Endothelial cell of hepatic sinusoid (primary cell): ENCODE measurements around the gene VEGFA.

ENCODE experiments used
- in situ Hi-C: cut with HindIII; loops from 2 replicates; pipeline ENCODE4 v1.10.0; 2017; ENCODE audit warnings: low sequenced_read_pairs

VEGFA gene

DNA sequence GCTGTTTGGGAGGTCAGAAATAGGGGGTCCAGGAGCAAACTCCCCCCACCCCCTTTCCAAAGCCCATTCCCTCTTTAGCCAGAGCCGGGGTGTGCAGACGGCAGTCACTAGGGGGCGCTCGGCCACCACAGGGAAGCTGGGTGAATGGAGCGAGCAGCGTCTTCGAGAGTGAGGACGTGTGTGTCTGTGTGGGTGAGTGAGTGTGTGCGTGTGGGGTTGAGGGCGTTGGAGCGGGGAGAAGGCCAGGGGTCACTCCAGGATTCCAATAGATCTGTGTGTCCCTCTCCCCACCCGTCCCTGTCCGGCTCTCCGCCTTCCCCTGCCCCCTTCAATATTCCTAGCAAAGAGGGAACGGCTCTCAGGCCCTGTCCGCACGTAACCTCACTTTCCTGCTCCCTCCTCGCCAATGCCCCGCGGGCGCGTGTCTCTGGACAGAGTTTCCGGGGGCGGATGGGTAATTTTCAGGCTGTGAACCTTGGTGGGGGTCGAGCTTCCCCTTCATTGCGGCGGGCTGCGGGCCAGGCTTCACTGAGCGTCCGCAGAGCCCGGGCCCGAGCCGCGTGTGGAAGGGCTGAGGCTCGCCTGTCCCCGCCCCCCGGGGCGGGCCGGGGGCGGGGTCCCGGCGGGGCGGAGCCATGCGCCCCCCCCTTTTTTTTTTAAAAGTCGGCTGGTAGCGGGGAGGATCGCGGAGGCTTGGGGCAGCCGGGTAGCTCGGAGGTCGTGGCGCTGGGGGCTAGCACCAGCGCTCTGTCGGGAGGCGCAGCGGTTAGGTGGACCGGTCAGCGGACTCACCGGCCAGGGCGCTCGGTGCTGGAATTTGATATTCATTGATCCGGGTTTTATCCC lies at the start of gene VEGFA:
TSS of gene VEGFA (plus strand) at position 686 of the 846 bp plus-strand sequence.
- in situ Hi-C loops: no loop called here

DNA sequence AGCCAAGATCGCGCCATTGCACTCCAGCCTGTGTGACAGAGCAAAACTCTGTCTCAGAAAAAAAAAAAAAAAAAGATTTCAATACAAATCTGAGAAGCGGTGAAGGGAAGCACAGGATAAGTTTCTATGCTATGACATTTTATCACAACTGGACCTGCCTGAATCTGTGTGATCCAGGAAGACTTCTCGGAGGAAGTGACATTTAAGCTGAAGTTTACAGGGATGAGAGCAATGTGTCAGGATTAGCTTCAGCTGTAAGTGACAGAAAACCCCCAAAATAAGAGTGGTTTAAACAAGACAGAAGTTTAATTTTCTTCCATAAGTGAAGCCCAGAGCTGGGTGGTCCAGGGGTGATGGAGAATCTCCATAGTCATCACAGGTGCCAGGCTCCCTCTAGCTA lies 49.0 kb upstream of the VEGFA start:
- in situ Hi-C loops: no loop called here

DNA sequence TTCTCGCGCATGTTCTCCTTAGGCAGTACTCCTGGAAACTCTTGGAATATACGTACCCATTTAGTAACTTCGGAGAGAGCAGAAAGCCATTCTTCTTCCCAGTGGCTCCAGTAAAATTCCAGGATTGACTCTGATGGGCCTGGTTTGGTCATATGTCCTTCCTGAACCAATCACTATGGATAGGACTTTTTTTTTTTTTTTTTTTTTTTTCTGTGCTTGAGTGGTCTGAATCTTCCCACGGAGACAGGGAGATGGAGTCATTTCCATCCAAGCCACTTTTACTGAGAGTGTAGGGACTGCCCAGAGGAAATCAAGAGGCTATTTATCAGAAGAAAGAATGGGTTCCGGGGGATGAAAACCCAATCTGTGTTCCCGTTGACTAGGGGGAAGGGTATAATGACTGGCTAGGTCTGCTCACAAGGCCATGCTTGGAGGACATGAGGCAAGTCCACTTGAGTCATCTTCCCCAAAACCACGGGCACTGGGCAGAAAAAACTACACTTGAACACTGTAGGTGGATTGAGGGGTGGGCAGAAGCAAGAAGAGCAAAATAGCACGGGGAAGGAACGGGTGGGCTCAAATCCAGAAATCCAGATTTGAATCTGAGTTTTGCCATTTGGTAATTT lies 47.0 kb upstream of the VEGFA start:
- in situ Hi-C loops: no loop called here

DNA sequence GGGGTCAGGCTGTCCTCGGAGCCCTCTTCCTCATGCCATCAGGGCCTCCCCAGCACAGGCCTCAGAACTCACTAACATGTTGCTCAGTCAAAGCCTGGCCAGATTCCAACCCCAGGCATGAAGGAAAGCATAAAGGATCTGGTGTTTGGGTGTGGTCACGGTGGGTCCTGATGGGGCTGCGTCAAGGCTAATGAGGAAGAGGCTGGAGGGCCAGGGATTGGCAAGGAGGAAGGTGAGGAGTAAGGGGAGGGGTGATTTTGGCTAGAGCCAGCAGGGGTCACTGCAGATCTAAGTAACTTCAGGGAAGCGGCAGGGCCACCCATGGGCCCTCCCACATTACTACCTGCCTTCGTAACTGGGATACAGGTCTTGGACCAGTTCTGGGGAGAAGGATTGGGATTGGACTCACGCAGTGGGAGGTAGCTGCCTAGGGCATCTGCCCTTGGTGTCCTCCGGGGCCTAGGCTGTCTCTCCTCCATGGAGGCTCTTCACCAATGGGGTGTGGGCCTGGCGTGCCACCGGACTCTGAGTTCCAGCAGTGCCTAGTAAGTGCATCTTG lies 46.2 kb upstream of the VEGFA start:
- in situ Hi-C loops: no loop called here

DNA sequence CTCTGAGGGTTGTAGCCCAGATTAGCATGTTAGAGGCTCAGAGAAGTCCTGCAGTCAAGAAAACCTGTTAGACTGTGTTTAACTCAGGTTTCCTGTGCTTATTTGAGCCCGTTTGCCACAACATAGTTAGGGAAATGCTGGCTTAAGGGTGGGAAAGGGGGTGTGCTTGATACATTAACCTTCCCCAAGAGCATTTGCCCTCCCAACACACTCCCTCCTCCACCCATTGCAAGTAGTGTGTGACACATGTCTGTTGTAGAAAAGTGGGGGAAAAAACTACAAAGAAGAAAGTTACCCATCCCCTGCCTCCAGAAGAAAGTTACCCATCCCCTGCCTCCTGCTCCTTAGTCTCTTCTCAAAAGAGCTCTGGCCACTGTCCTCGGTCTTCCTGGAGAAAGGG lies 45.7 kb upstream of the VEGFA start:
- in situ Hi-C loops: no loop called here

DNA sequence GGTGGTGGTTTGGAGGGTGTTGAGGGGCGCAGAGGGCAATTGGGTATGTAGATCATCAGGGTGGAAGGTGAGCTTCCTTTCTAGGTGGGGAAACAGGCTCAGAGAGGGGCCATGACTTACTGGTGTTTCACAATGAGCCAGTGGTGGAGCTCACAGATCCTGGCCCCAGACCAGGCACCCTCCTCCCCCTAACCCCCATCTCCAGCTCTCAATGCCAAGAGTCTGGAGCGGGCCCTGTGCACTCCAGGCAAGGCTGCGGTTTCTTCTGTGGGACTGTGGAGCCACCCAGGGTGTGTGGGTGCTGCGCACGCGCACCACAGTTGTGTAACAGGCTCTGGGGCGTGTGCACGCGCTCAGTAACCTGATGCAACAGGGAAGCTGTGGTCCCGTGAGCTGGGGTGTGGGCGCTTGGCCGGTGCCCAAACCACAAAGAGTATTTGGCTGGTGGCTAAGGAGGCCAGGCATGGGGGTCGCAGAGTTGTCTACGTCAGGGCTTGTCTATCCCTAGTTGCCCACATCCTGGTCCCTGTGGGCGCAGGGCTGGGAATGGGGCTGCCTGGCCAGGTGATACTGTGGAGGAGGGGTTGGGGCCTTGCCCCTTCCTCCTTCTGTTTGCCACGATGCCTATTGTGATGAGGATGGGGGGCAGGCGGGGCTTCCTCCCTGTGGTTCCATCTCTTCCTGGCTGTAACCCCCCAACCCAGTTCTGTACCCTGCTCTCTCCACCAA lies 44.9 kb upstream of the VEGFA start:
- in situ Hi-C loops: no loop called here

DNA sequence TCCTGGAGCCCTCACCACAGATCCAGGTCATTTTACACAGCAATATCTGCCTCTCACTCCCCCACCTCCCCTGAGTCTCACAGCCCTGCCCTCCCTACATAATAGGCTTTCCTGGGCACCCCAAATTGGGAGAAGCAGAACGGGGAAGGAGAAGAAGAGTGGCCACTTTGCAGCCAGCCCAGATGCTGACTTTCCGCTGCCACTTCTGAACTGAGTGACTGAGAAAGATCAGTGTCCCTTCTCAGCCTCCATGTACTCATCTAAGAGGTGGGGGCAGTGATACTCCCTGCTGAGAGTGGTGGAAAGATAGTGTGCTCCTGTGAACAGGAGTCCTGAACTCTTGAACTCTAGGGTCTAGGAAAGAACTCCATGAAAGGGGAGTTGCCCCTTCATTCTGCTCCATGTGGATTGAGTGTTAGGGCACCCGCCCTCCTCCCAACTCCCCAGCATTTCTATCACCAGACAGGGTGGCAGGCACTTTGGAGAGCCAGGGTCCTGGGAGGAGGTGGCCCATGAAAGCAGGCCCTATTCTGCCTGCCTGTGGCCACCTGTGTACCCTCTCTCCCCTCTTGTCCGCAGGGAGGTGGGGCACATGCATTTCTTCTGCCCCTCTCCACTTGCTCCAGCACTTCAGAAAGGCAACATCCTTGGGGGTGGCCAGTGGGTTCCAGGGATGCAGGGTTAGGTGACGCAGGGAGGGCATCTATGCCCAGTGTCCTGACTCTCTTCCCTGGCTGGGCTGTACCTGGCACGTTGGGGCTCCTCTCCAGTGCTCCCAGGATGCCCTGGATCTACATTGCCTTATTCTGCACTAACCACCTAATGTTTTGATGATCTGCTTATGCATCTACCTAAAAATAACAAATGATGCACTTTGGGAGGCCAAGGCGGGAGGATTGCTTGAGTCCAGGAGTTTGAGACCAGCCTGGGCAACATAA lies 44.1 kb upstream of the VEGFA start:
- in situ Hi-C loops: no loop called here

DNA sequence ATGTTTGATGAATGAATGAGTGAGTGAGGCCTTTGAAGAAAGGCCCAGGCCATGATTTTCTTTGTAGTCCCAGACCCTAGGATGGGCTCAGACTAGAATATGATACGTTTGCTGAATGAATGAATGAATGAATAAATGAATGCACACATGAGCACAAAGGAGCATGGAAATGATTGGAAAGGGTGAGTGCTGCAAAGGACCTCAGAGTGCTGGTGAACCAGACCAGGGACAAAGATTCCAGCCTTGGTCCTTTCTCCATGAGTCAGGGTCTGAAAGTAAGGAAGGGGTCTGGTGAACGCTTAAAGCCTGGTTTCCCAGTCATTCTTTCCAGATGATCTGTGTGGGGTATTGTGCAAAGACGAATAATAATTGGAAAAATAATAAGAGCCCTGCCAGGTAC lies 42.4 kb upstream of the VEGFA start:
- in situ Hi-C loops: no loop called here

DNA sequence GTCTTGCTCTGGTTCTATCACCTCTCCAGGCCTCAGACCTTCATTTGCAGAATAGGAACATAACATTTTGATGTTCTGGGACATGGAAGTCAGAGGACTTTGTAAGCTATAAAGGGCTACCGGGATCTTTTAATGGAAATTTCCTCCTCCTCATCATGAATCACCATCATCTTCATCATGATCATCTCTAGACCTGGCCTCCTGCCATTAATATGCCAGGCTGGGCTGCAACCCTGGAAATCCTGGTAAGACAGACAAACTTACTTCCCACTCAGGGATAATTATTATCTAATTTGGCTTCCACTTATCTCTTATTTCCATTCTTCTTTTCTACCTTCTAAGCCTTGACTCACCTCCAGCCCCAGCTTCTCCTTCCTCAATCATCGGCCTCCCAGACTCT lies 41.4 kb upstream of the VEGFA start:
- in situ Hi-C loops: no loop called here

DNA sequence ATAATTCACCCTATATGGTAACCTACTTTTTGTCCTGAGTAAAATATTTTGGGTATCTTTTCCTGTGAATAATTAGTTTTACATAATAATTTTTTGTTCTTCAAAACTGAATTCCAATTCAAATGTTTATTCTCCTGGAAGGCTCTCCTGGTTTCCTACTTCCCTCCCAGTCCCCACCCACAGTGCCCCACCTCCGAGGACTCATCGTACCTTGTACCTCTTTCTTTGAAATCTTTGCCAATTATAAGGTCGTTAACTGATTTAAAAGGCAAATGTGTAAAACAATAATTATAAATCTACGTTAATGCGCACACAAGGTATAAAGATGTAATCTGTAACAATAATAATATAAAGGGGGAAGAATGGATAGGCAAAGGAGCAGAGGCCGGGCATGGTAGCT lies 40.5 kb upstream of the VEGFA start:
- in situ Hi-C loops: no loop called here

DNA sequence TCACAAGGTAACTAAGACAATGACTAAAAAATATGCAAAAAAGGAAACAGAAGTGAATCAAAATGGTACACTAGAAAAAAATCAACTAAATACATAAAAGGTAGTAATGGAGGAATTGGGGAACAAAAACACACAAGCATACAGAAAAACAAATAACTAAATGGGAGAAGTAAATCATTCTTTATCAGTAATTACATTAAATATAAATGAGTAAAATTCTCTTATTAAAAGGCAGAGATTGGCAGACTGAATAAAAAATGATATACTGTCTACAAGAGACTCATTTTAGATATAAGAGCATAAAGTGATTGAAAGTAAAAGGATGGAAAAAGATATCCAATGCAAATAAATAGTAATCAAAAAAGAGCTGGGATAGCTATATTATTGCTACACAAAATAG lies 39.4 kb upstream of the VEGFA start:
- in situ Hi-C loops: loop anchor here (5.0 kb wide), 1 partner anchor 87 kb away; no protein-coding TSS in a partner anchor

DNA sequence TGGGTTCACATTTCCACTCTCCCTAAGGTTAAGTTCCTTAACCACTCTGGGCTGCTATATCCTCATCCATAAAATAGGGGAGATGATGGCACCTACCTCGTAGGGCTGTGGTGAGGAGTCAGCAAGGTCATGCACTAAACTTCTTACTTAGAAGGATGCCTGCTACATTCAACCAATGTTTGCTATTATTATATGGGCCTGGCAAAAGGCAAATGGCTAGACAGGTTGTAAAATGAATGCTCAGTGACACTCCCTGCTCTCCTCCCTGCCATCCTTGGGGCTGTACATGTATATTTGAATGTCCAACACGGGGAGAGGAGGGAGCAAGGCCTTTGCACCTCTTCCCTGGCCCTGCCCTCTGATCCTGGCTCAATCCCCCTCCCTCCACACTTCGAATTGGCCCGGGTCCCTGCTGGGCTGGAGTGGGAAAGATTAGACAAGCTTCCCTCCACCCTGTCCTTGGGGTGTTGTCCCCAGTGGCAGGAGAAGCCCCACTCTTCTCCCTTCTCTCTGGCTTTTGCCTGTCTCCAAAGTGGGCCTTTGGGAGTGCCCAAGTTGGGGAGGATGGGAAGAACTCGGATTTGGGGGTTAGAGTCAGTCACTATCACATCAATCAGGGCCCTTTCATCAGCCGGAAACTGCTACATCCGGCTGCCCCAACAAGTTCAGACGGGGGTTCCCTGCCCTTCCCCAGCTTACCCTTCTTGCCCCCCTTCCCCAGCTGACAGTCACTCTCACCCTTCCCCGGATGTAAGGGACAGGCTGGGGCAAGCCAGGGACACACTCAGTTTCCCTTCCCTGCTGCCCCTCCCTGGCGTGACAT lies 36.3 kb upstream of the VEGFA start:
- in situ Hi-C loops: loop anchor here (5.0 kb wide), 1 partner anchor 84 kb away; no protein-coding TSS in a partner anchor

DNA sequence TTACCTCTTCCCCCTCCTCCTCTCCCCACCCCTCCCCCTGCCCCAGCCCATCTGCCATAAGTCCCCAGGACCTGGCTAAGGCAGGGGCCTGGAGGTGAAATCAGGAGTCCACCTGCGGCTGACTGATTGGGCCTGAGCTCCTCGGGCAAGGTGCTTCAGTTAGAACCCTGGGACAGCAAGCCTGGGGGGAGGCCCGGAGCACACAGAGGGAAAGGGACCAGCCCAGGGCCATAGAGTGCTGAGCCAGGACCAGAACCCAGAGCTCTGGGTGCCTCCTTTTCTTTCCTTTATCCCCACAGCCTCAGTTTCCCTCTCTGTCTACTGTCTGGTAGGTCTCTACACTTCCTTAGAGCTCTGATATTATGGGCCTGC lies 35.7 kb upstream of the VEGFA start:
- in situ Hi-C loops: loop anchor here (5.0 kb wide), 1 partner anchor 83 kb away; no protein-coding TSS in a partner anchor

DNA sequence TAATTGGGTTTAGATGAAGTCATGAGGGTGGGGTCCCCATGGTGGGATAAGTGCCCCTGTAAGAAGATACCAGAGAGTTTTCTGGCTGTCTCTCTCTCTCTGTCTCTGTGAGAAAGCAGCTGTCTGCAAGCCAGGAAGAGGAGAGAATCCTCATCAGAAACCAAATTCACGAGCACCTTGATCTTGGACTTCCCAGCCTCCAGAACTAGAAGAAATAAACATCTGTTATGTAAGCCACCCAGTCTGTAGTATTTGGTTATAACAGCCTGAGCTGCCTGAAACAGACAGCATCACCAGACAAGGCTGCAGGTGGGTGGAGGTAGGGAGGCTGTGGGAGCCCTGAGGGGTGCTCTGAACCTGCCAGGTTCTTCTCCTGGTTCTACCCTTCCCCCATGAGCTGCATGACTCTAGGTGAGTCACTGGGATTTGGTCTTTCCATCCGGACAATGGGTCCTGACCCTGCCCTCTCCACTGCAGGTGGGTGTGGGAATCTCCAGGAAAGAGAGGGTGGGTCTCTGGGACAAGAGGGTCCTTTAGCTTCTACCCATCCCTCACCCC lies 34.3 kb upstream of the VEGFA start:
- in situ Hi-C loops: no loop called here

DNA sequence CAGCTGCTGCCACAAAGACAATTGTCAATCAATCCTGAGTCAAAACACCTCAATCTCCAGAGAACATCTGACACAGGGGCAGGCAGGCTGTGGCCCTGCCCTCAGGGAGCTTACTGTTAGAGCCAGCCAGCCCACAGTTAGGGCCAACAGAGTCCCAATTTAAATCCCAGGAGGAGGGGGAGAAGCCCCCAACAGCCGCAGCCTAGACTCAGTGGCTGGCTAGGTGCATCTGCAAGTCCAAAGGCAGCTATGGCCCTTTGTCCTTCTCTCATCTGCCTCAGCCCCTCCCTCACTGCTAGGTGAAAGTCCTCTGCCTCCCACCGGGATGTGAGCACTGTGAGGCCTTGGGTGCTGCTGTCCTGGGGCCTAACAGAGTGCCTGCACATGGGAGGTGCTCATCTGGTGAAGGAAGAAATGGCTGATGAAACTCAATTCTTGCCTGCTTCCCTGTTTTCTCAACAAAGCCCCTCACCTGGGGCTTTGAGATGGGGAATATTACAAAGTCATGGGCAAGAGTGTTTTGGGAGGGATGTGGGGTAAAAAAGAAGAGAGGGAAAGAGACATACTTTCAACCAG lies 33.7 kb upstream of the VEGFA start:
- in situ Hi-C loops: no loop called here

DNA sequence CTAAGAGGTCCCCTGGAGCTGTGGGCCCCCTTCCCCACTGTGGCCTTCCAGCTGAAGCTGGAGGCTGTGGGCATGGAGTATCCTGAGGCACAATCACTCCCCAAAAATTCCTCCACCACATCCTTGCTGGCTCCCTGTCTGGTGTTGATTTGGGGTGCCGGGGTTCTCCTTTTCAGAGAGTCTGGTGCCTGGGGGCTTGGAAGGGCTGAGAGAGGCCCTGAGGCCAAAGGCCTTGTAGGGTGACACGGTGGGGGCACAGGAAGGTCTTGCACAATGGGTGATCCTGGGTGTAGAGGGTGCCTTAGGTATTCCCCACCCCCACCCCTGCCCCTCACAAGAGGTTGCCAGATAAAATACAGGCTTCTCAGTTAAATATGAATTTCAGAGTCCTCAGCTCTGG lies 33.2 kb upstream of the VEGFA start:
- in situ Hi-C loops: no loop called here

DNA sequence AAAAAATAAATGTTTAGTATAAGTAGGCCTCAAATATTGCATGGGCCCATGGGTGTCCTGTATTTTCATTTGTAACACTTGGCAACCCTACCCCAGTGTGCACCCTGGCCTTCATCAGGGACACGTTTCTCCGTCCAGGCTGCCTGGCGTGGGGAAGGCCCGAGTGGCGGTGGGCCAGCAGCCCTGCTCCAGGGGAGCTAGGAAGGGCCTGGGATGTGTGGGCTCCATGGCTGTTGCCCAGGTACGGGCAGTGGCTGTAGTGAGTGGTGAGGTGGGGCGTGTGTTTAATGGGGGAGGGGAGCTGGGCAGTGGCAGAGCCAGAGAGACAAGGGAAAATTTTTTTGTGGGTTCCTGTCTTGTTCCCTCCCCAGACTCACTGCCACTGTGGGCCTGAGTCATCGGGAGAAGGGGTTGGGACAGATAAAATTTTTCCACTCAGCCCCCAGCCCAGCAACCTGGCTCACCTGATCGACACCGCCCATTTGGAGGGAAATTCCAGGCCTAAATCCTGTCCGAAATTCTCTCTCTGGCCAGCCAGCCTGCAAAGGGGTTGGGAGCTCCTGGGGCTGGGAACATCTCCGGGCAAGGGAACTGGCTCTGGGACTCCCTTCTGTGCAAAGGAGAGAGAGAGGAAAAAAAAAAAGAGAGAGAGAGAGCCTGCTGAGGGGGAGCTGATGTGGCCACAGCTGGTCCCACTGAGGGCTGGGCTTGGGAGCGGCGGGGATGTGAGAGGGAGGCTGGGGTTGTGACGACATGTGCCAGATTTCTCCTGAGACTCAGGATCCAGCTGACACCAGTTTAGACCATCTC lies 32.5 kb upstream of the VEGFA start:
- in situ Hi-C loops: no loop called here

DNA sequence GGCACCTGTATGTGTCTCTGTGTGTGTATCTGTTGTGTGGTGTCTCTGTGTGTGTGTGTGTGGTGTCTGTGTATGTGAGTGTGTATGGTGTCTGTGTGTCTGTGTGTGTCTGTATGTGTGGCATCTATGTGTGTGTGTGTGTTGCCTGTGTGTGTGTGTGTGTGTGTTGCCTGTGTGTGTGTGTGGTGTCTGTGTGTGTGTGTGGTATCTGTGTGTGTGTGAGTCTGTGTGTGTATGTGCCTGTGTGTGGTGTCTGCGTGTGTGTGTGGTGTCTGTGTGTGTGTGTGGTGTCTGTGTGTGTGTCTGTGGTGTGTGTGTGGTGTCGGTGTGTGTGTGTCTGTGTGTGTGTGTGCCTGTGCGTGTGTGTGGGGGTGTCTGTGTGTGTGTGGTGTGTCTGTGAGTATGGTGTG lies 31.7 kb upstream of the VEGFA start:
- in situ Hi-C loops: no loop called here
